ENCODE data around the gene GRIN3B.
A peak's percentile ranks its signal among the peaks of the same experiment; 100 is the strongest.

DNA sequence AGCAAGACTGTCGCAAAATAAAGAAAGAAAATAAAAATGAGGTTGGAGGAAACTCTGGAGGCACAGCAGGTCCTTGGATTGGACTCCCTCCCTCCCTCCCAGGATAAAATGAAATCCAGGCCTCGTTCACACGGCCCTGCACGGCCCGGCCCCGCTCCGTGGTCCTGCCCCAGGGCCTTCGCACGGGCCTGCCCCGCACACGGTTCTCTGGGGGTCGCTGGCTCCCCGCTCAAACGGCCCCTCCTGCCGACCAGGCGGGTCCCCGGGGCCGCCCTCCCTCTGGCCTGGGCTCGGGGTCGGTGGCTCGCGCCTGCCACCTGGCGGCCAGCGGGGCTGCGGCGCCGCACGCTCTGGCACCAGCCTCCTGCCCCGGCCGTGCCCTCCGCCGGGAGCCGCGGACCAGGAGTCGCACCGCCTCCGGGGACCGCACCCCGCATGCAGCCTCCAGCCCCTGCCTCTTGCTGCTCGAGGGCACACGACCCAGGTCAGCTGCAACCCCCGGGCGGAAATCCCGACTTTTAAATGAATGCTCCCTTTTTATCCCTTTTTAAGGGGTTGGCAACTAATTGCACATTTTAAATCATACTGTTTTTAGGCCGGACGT, 17.6 kb upstream of the GRIN3B start:
- TF ChIP-seq, protein P1, sequence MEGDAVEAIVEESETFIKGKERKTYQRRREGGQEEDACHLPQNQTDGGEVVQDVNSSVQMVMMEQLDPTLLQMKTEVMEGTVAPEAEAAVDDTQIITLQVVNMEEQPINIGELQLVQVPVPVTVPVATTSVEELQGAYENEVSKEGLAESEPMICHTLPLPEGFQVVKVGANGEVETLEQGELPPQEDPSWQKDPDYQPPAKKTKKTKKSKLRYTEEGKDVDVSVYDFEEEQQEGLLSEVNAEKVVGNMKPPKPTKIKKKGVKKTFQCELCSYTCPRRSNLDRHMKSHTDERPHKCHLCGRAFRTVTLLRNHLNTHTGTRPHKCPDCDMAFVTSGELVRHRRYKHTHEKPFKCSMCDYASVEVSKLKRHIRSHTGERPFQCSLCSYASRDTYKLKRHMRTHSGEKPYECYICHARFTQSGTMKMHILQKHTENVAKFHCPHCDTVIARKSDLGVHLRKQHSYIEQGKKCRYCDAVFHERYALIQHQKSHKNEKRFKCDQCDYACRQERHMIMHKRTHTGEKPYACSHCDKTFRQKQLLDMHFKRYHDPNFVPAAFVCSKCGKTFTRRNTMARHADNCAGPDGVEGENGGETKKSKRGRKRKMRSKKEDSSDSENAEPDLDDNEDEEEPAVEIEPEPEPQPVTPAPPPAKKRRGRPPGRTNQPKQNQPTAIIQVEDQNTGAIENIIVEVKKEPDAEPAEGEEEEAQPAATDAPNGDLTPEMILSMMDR (IDR thresholded peaks at IDR 0.05), result peak in 3 of 4 experiments; percentile 99
- no peak for TF ChIP-seq POLR2A (IDR thresholded peaks at IDR 0.05)
